B cell (primary cell): ENCODE results near the gene GPRIN2.

Source experiments
- CTCF ChIP-seq: fragments of 200-600 bp; IDR thresholded peaks from one replicate; pipeline ENCODE4 v1.8.0; 2022; ENCODE audit warnings: antibody characterized with exemption, mild to moderate bottlenecking
- EZH2 ChIP-seq: IDR thresholded peaks from 2 replicates; pipeline ENCODE4 v1.6.1; 2012; ENCODE audit warnings: borderline replicate concordance, low read depth, mild to moderate bottlenecking, moderate library complexity, low read length; ENCODE audit not compliant: insufficient read depth, poor library complexity, severe bottlenecking

DNA sequence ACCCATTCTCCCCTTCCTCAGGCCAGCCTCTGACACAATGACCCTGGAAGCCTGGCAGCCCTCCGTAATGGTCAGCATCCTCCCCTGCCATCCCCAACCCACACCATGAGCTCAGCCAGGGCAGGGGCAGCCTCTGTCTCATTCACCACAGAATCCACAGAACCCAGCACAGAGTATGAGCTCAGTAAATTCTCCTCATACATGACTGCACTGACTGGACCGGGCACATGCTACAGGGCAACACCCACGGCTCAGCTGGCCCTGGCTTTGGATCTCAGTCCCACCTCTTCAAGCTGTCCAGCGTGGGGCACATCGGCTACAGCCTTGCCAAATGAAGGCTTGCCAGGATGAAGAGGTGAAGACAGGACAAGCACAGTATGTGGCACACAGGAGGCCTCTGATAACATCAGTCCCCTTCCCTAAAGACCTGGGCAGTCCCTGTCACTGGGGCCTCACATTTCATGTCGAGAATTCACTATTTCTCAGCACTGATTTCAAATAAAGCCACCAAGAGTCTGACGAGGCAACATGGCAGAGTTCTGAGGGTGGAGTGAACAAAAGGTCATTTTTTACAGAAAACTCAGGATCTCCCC lies 7.9 kb downstream of the GPRIN2 start:
- TF ChIP-seq CTCF (no peak), EZH2 (no peak)
